SJCRH30 (cell line): Measurements from ENCODE around the gene EIF4B. TPM values are rescaled to one million over a fixed set of nuclear protein-coding genes. Genes with fewer than 3 reads are reported as not detected.

Source experiments
- DNase-seq, 2 experiments: peaks; one replicate each; pipeline ENCODE4 v3.0.0-alpha.2; 2015 to 2020
- H3K27ac ChIP-seq: fragments of 250-450 bp; sonication (Bioruptor Pico); 2 replicates; pipeline ENCODE4 v1.5.1; 2020; ENCODE audit warnings: mild to moderate bottlenecking, moderate library complexity
- H3K27me3 ChIP-seq: fragments of 250-450 bp; sonication (Bioruptor Pico); 2 replicates; pipeline ENCODE4 v1.5.1; 2020; ENCODE audit warnings: mild to moderate bottlenecking, moderate library complexity
- H3K36me3 ChIP-seq: fragments of 250-450 bp; sonication (Bioruptor Pico); 2 replicates; pipeline ENCODE4 v1.5.1; 2020; ENCODE audit warnings: mild to moderate bottlenecking, moderate library complexity
- H3K4me1 ChIP-seq: fragments of 250-450 bp; sonication (Bioruptor Pico); 2 replicates; pipeline ENCODE4 v1.5.1; 2020; ENCODE audit warnings: mild to moderate bottlenecking, moderate library complexity
- H3K4me3 ChIP-seq: fragments of 250-450 bp; sonication (Bioruptor Pico); 2 replicates; pipeline ENCODE4 v1.5.1; 2020; ENCODE audit warnings: mild to moderate bottlenecking, moderate library complexity
- H3K9me3 ChIP-seq: fragments of 250-450 bp; sonication (Bioruptor Pico); replicated peaks from 2 replicates; pipeline ENCODE4 v1.5.1; 2020; ENCODE audit warnings: mild to moderate bottlenecking, moderate library complexity
- total RNA-seq: library from RNA; depleted of rRNA; stranded (reverse); fragments of >200 nt; shearing (Covaris generic); gene quantifications from 2 replicates; pipeline ENCODE4 v1.2.3, GENCODE V29; 2014

The EIF4B gene
- total RNA-seq, 1 experiment from 2014 or later, result 541 TPM

DNA sequence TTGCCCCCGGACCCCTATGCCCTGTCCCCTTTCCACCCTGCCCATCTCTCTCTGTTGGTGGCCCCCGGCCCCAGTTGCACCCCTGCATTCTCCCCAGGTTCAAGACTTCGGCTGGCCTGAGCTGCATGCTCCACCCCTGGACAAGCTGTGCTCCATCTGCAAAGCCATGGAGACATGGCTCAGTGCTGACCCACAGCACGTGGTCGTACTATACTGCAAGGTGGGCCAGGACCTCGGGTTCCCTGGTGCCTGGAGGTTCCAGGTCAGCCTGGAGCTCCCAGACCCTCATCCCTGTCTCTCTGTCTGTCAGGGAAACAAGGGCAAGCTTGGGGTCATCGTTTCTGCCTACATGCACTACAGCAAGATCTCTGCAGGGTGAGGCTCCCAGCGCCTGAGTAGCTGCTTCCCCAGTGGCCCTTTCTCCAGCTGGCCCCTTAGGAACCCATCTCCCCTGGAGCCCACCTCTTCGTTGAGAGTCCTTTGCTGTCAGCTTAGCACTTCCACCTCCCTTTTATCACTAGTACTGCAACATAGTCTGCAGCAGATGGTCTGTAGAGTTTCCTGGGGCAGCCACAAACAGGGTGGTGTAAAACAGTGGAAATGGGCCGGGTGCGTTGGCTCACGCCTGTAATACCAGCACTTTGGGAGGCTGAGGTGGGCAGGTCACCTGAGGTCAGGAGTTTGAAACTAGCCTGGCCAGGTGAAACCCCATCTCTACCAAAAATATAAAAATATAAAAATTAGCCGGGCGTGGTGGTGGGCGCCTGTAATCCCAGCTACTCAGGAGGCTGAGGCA is 49.4 kb downstream of the EIF4B start:
- H3K36me3 ChIP-seq, result no peaks in the 10 kb centered on the region
- no peaks in the 10 kb centered on the region for H3K9me3 ChIP-seq
- no peak overlapping the region for H3K27ac ChIP-seq
- H3K4me3 ChIP-seq, result no peak overlapping the region
- peaks cover 16% of the 10 kb centered on the region; the same call in 1 of the 2 replicates for H3K4me1 ChIP-seq
- no peaks in the 10 kb centered on the region for H3K27me3 ChIP-seq
- no peak for DNase-seq

DNA sequence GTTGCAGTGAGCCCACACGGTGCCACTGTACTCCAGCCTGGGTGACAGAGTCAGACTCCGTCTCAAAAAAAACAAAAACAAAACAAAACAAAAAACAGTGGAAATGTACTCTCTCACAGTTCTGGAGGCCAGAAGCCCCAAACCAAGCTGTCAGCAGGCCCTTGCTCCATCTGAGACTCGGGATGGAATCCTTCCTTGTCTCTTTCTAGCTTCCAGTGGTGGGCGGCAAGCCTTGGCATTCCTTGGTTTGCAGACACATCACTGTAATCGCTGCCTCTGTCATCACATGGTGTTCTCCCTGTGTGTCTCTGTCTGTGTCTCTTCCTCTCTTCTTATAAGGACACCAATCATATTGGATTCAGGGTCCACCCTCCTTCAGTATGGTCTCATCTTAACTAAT is 50.0 kb downstream of the EIF4B start:
- no peaks in the 10 kb centered on the region for H3K36me3 ChIP-seq
- no peaks in the 10 kb centered on the region for H3K27me3 ChIP-seq
- H3K9me3 ChIP-seq, result no peaks in the 10 kb centered on the region
- no peak overlapping the region for H3K27ac ChIP-seq
- H3K4me3 ChIP-seq, result no peak overlapping the region
- peaks cover 11% of the 10 kb centered on the region; the same call in 1 of the 2 replicates for H3K4me1 ChIP-seq
- no peak for DNase-seq

- Histone ChIP-seq H3K4me3 (no peak overlapping the region), H3K9me3 (no peaks in the 10 kb centered on the region), H3K36me3 (no peaks in the 10 kb centered on the region), H3K27me3 (no peaks in the 10 kb centered on the region), H3K27ac (no peak overlapping the region), H3K4me1 (peaks cover 11% of the 10 kb centered on the region; the same call in 1 of the 2 replicates)
- no peak for DNase-seq
These were observed 50.6 kb downstream of the EIF4B start for GRCh38 chr12:53056901-53057300.

DNA sequence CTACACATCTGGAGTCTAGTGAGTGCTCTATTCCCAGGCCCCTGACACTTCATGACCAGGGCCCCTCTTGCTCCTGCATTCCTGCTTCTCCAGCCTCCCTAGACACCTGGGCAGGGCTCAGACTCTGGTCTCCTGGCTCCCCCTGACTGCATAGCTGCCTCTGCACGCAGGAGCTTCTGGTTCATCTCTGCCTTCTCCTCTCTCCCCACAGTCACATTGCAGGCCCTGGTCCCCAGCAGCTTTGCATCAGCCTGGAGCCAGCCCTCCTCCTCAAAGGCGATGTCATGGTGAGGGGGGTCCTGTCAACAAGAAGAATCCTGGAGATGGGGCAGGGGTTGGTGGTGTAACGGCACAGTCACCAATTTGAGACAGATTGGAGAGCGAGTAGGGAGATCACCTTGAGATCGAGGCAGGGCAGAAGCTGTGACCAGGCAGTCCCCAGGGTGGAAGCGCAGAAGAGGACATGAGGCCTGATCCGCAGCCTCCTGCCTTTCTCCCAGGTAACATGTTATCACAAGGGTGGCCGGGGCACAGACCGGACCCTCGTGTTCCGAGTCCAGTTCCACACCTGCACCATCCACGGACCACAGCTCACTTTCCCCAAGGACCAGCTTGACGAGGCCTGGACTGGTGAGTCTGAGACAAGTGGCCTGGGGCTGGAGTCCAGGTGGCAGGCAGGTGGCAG is 51.7 kb downstream of the EIF4B start:
- Histone ChIP-seq H3K27ac (no peak overlapping the region), H3K9me3 (no peaks in the 10 kb centered on the region), H3K4me1 (peaks cover 14% of the 10 kb centered on the region; the same call in 1 of the 2 replicates), H3K27me3 (no peaks in the 10 kb centered on the region), H3K4me3 (no peak overlapping the region), H3K36me3 (no peaks in the 10 kb centered on the region)
- no peak for DNase-seq

- Histone ChIP-seq H3K27me3 (no peaks in the 10 kb centered on the region), H3K36me3 (no peaks in the 10 kb centered on the region)
- no peak for DNase-seq
These were observed 52.6 kb downstream of the EIF4B start for GRCh38 chr12:53058674-53059433.

DNA sequence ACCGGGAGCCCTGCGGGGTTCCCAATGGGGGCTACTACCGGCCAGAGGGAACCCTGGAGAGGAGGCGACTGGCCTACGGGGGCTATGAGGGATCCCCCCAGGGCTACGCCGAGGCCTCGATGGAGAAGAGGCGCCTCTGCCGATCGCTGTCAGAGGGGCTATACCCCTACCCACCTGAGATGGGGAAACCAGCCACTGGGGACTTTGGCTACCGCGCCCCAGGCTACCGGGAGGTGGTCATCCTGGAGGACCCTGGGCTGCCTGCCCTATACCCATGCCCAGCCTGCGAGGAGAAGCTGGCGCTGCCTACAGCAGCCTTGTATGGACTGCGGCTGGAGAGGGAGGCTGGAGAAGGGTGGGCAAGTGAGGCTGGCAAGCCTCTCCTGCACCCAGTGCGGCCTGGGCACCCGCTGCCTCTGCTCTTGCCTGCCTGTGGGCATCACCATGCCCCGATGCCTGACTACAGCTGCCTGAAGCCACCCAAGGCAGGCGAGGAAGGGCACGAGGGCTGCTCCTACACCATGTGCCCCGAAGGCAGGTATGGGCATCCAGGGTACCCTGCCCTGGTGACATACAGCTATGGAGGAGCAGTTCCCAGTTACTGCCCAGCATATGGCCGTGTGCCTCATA is 53.3 kb downstream of the EIF4B start:
- H3K9me3 ChIP-seq, result no peaks in the 10 kb centered on the region
- H3K27me3 ChIP-seq, result no peaks in the 10 kb centered on the region
- no peak overlapping the region for H3K4me3 ChIP-seq
- H3K27ac ChIP-seq, result no peak overlapping the region
- no peak for DNase-seq
- H3K4me1 ChIP-seq, result peaks cover 15% of the 10 kb centered on the region; the same call in 1 of the 2 replicates
- H3K36me3 ChIP-seq, result no peaks in the 10 kb centered on the region

More at GRCh38 chr12:53058674-53059433, 52.6 kb downstream of the EIF4B start:
- Histone ChIP-seq H3K27ac (no peak overlapping the region), H3K4me1 (peaks cover 15% of the 10 kb centered on the region; the same call in 1 of the 2 replicates), H3K9me3 (no peaks in the 10 kb centered on the region), H3K4me3 (no peak overlapping the region)

DNA sequence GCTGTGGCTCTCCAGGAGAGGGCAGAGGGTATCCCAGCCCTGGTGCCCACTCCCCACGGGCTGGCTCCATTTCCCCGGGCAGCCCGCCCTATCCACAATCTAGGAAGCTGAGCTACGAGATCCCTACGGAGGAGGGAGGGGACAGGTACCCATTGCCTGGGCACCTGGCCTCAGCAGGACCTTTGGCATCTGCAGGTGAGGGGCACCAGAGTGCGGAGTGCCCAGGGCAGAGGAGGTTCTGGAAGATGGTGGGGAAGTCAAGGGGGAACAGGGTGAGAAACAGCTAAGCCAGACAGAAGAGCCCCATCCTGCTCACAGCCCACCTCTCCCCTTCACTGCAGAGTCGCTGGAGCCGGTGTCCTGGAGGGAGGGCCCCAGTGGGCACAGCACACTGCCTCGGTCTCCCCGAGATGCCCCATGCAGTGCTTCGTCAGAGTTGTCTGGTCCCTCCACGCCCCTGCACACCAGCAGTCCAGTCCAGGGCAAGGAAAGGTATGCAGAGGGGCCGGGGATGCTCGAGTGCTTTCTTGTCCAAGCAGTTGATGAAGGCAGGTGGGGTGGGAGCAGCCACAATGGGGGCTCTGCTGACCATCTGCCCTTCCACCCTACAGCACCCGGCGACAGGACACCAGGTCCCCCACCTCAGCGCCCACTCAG is 53.9 kb downstream of the EIF4B start:
- Histone ChIP-seq H3K36me3 (no peaks in the 10 kb centered on the region), H3K4me1 (peaks cover 15% of the 10 kb centered on the region; the same call in 1 of the 2 replicates)
- DNase-seq, result no peak

GRCh38 chr12:53060721-53061276 is 54.5 kb downstream of the EIF4B start:
- H3K27ac ChIP-seq, result no peak overlapping the region
- no peaks in the 10 kb centered on the region for H3K9me3 ChIP-seq
- H3K36me3 ChIP-seq, result no peaks in the 10 kb centered on the region
- no peak overlapping the region for H3K4me3 ChIP-seq
- H3K27me3 ChIP-seq, result no peaks in the 10 kb centered on the region
- DNase-seq, result no peak
- H3K4me1 ChIP-seq, result peaks cover 15% of the 10 kb centered on the region; the same call in 1 of the 2 replicates

More for the DNA sequence above, 53.9 kb downstream of the EIF4B start:
- Histone ChIP-seq H3K27ac (no peak overlapping the region), H3K9me3 (no peaks in the 10 kb centered on the region), H3K4me3 (no peak overlapping the region), H3K27me3 (no peaks in the 10 kb centered on the region)

- no peak overlapping the region for H3K4me3 ChIP-seq
- peaks cover 21% of the 10 kb centered on the region for H3K4me1 ChIP-seq
- H3K36me3 ChIP-seq, result no peaks in the 10 kb centered on the region
- no peak overlapping the region for H3K27ac ChIP-seq
- no peaks in the 10 kb centered on the region for H3K27me3 ChIP-seq
- no peak for DNase-seq
- no peaks in the 10 kb centered on the region for H3K9me3 ChIP-seq
These were observed 55.3 kb downstream of the EIF4B start for GRCh38 chr12:53061404-53062010.

DNA sequence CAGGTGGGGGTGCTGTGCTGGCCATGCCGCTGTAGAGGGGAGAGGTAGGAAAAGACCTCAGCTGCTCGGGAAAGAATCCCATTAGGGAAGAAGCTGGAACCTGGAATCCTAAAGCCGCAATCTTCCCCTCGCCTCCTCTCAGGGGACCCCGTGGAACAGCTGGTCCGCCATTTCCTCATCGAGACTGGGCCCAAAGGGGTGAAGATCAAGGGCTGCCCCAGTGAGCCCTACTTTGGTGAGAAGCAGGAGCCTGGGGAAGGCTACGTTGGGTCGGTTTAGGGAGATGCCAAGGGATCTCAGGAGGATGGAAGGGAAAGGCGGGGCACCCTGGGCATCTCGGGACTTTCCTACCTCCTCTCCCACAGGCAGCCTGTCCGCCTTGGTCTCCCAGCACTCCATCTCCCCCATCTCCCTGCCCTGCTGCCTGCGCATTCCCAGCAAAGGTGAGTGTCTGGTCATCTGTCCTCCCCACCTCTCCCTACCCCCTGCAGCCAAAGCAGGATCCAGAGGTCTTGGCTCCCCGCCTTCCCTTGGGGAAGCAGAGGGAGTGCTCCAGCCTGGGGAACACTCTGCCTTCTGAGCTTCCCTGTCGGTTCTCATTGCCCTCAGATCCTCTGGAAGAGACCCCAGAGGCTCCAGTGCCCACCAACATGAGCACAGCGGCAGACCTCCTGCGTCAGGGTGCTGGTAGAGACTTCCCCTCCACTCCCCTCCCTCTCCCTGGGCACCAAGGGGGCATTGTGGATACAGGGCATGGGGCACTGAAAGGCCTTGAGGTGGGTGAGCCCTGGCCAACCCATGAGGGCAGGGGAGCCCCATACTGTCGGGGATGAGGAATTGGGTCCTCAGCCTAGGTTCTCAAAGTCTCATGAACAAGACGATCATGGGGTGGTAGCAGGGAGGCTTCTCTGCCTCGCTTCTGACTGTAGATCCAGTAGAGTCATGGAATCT is 56.0 kb downstream of the EIF4B start:
- no peak overlapping the region for H3K27ac ChIP-seq
- H3K36me3 ChIP-seq, result no peaks in the 10 kb centered on the region
- H3K9me3 ChIP-seq, result no peaks in the 10 kb centered on the region

GRCh38 chr12:53062977-53063707 is 56.9 kb downstream of the EIF4B start:
- peaks cover 21% of the 10 kb centered on the region for H3K4me1 ChIP-seq
- H3K27me3 ChIP-seq, result no peaks in the 10 kb centered on the region
- no peaks in the 10 kb centered on the region for H3K9me3 ChIP-seq
- H3K27ac ChIP-seq, result no peak overlapping the region
- H3K36me3 ChIP-seq, result no peaks in the 10 kb centered on the region
- DNase-seq, result no peak
- H3K4me3 ChIP-seq, result no peak overlapping the region

More for the DNA sequence above, 56.0 kb downstream of the EIF4B start:
- Histone ChIP-seq H3K4me3 (no peak overlapping the region), H3K4me1 (peaks cover 21% of the 10 kb centered on the region), H3K27me3 (no peaks in the 10 kb centered on the region)
- no peak for DNase-seq
